GM08714 (cell line): ENCODE measurements around the gene HUWE1.

ENCODE experiments used
- H3K4me3 ChIP-seq: fragments of 200-500 bp; sonication (Bioruptor generic); 2 replicates; pipeline ENCODE4 v1.5.1; 2014; ENCODE audit warnings: mild to moderate bottlenecking, low read length, inconsistent platforms
- ZNF274 ChIP-seq: IDR thresholded peaks from 2 replicates; pipeline ENCODE4 v1.6.1; 2012; ENCODE audit warnings: mild to moderate bottlenecking, low read depth, low read length

HUWE1 gene

DNA sequence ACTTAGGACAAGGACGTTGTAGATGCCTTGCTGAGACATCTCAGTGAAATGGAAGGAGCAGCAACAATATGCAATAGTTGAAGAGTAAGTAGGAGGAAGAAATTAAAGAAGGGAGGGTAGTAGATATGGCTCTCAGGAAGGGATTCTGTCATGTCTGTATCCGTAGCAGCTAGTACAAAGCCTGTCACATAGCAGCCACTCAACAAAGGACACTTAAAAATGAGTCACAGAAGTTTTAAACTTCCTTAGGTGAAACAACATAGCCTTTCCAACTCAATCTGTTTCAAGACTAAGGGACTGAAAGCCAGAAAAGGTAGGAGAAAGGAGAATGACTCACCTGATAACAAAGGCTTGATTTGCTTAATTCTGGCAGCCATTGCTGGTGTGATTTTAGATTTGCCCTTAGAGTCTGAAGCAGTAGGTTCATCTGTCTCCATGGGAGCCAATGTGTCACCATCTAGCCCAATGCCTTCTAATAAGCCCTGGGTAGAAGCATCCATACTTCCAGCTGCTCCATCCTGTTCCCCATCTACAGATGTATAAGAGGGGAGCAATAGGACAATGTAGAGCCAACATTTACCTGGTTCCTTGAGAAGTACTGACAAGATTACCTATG is 86.6 kb downstream of the HUWE1 start:
- TF ChIP-seq ZNF274, result no peak
- H3K4me3 ChIP-seq, result no peak overlapping the region

DNA sequence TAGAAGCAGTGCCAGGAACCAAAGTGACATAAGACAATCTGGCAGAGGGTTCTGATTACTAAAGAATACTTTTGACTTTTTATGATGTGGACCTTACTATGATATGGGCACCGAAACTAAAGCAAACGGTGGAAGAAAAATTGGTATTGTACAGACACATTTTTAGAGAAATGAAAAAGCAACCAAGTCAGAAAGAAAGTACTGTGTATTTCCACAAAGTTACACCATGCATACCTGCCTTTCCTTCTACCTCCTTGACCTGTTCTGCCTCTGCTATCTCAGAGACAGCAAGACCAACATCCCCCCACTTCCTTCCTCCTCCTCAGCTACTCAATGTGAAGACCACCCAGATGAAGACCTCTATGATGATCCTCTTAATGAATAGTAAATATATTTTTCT is 88.3 kb downstream of the HUWE1 start:
- no peak for TF ChIP-seq ZNF274
- H3K4me3 ChIP-seq, result no peak overlapping the region

- H3K4me3 ChIP-seq, result no peak overlapping the region
Measured at GRCh38 chrX:53595266-53595810, 91.2 kb downstream of the HUWE1 start.

GRCh38 chrX:53594354-53594753 is 92.2 kb downstream of the HUWE1 start:
- no peak overlapping the region for H3K4me3 ChIP-seq
- no peak for TF ChIP-seq ZNF274

More at GRCh38 chrX:53595266-53595810, 91.2 kb downstream of the HUWE1 start:
- TF ChIP-seq ZNF274, result no peak

DNA sequence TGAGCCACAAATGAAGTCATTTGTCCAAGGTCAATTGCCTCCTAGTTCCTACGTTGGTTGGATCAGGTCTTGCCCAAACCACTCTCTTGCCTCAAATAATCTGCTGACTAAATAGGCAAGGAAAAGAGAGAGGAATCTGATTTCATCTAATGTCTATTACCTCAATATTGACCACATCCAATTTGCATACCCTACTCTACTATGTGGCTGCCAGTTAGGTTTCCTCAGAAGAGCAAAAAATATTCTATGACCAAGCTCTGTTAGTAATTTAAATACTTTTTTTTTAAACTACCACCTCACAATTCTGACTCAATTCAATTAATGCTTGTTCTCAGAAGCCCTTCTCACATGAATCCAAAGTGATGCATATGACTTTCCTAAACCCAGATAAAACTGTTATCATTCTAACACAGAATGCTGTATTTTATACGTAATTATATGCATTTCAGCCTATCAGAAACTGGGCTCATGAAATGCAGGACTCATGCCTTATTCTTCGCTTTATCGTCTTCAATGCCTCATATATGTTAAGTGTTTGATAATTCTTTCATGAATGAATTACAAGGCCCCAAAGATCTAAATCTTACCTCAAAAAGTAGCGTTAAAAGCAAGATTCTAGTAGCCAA is 98.6 kb downstream of the HUWE1 start:
- no peak overlapping the region for H3K4me3 ChIP-seq
- TF ChIP-seq ZNF274, result no peak

DNA sequence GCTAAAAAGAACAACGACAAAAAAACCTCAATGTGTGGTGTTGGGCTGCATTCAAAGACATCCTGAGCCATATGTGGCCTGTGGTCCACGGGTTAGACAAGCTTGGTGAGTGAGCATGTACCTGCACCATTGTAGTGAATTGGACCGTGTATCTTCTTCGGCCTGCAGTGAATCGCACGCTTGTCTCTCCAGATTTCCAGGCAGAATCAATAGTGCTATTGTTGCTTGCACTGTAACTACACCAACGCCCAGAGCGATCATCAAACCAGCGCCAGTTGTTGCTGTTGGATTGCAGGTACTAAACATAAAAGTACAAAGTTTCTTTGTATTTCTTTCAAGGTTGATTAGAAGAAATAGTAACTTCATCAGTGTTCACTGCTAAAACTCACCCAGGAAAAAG is 101.6 kb downstream of the HUWE1 start:
- H3K4me3 ChIP-seq, result no peak overlapping the region
- TF ChIP-seq ZNF274, result no peak

- no peak overlapping the region for H3K4me3 ChIP-seq
- no peak for TF ChIP-seq ZNF274
Measured at GRCh38 chrX:53583571-53583970, 102.9 kb downstream of the HUWE1 start.

DNA sequence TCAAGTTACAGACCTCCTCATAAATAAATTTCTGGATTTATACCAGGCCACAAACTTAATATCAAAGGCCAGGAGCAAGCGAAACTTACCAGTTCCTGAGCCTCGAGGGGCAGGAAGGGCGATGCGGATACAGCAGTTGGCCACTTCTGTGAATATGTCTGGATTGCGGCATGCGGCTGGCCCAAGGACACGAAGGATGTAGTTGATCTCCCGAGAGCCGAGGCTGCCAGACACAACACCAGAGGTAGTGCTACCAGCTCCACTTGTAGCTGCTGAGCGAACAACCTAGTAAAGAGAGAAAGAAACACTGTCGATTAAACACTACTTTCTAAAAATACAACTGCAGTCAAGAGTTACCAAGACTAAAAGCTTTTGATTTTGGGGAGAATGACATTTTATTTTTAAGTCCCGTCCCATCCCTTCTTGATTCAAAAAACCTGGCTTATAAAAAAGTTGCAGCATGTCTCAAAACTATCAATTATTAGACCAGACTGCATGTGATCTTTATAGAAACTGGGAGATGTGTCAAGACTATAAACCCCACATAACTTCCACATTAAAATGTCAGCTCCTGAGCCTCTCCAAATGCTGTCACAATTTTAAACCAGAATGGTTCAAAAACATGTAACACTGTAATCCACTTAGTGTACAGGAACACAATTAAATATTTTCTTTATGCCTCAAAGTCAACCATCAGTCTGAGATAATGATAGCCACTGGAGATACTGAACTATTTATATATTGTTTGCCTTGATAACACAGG is 105.6 kb downstream of the HUWE1 start:
- no peak for TF ChIP-seq ZNF274
- no peak overlapping the region for H3K4me3 ChIP-seq

DNA sequence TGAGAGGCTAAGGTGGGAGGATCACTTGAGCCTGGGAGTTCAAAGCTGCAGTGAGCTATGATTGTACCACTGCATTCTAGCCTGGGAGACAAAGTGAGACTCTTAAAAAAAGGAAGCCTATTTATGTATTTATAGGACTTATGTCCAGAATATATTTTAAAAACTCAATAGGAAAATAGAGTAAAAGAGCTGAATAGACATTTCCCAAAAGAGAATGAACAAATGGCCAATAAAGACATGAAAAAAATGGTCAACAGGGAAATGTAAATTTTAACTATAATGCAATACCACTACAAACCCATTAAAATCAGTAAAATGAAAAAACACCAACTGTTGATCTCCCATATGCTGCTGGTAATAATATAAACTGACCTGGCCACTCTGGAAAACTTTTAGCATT is 115.0 kb downstream of the HUWE1 start:
- TF ChIP-seq ZNF274, result no peak
- H3K4me3 ChIP-seq, result no peak overlapping the region

DNA sequence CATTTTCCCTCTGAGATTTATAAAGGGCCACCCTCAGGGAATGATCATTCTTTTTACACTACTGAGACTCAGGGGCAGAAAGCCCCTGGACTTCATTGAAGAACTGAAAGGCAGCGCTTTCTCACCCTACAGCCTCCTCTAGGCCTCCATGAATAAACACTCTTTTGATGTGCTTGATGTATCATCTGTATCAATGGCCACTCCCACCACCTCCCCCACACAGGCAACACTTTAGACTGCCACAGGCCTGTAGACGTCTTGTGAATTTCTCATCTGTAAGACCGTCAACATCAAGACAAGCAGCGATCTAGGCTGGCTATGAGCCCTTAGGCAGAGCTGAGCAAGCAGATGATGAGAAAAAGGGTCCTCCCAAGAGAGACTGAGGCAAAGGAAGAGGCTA is 123.2 kb downstream of the HUWE1 start:
- TF ChIP-seq ZNF274, result no peak
- no peak overlapping the region for H3K4me3 ChIP-seq

DNA sequence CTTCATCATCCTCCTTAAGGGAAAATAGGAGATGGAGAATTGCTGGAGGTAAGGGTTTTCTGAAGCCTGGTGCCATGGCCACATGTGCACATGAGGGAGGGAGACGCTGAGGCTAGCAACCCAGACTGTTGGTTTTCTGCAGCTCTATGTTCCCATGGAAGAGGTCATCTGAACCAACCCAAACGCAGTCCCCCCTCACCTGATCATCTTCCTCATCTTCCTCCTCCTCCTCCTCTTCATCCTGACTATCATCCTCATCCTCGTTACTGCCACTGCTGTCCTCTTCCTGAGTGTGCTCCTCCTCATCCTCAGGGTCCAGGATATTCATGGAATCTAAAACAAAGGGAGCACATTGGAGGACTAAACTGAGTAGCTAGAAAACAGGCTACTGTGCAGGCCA is 124.6 kb downstream of the HUWE1 start:
- no peak for TF ChIP-seq ZNF274
- no peak overlapping the region for H3K4me3 ChIP-seq

DNA sequence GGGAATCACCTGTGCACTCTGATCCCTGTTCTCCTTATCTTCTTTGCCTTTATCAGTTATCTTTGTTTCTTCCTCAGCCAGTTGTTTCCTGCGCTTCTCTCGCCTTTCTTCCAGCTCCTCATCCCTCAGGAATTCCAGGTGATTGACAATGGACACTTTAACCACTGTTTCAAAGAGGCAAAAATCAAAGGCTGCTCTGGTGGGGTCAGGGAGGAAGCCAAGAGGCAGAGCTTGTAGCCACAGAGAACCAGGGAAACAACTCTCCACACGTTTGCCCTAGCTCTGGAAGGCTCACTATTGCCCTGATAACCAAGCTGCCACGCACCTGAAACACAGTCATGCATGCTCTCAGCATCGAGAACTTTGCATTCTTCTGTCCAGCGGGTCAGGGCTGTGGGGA is 127.9 kb downstream of the HUWE1 start:
- H3K4me3 ChIP-seq, result no peak overlapping the region
- TF ChIP-seq ZNF274, result no peak

- H3K4me3 ChIP-seq, result no peak overlapping the region
- TF ChIP-seq ZNF274, result no peak
Measured at GRCh38 chrX:53556868-53557267, 129.7 kb downstream of the HUWE1 start.

DNA sequence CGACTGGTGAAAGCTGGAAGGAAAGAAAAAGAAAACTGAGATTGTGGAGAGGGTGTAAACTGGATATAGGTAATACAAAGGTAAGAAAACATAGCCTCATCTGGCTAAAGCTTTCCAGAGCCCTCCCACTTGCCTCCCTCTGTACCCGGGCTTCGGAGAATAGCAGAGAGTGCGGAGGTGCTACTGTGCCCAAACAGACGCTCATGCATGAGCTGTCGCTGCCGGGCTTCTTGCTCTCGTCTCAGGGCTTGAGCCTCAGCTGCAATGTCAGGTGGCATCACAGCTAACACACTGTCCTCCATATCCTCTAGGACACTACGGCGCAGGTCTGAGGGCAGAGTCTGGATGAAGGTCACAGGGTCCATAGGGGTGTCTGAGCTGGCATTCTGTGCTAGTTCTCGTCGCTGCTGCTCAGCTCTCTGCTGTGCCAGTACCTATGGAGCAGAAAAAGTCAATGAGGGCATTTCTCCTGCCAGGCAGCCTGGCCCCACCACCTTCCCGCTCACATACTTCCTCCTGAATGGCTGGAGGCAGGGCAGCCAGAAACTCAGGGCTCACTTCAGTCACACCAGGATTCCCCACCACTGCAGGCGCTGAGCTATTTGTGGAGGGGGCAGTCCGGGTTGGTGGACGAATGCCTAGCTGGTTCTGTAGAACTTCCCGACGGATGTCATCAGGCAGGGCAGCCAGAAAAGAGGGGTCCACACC is 135.6 kb downstream of the HUWE1 start:
- TF ChIP-seq ZNF274, result no peak
- H3K4me3 ChIP-seq, result no peak overlapping the region

DNA sequence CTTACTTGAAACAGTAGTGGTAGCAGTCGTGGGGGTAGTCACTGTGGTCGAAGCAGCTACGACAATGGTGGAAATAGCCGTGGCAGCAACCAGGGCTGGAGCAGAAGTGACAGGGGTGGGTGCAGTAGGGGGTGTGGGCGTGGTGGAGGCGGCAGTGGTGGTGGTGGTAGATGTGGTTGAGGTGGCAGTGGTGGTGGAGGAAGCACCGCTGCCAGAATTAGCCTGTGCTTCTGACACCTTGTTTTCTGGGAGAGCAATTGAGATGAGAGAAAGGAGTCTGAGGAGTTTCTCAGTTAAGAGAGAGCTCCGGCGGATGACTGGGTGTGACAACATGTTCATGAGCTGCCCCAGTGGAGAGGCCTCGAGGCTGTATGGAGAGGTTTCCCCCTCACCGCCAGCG is 138.9 kb downstream of the HUWE1 start:
- no peak overlapping the region for H3K4me3 ChIP-seq
- no peak for TF ChIP-seq ZNF274
